CD4-positive, CD25-positive, alpha-beta regulatory T cell (primary cell): ENCODE data around the gene SMIM14. TPM values are rescaled to one million over a fixed set of nuclear protein-coding genes. Genes with fewer than 3 reads are reported as not detected.

Experiments used
- ATAC-seq, 2 donors: fragments of 150-1000 bp; cut with Tn5 transposase; one replicate each; pipeline ENCODE4 v1.10.0; 2021; ENCODE audit warnings: low read depth in 2 of 2, moderate number of reproducible peaks in 2 of 2, moderate library complexity in 1 of 2
- DNase-seq, 3 donors: peaks; one replicate each; pipeline versions ENCODE4 v3.0.0 to v3.0.0-alpha.2; 2012 to 2022; ENCODE audit warnings: mixed read lengths in 1 of 3
- H3K27ac ChIP-seq: one replicate; pipeline ENCODE4 v1.7.0; 2013; ENCODE audit warnings: mild to moderate bottlenecking, low read length; ENCODE audit not compliant: insufficient read depth, poor library complexity, severe bottlenecking
- H3K27me3 ChIP-seq: one replicate; pipeline ENCODE4 v1.7.0; 2013; ENCODE audit warnings: low read length; ENCODE audit not compliant: control insufficient read depth, insufficient read depth
- H3K36me3 ChIP-seq: one replicate; pipeline ENCODE4 v1.7.0; 2013; ENCODE audit warnings: mild to moderate bottlenecking, low read length, moderate library complexity; ENCODE audit not compliant: control insufficient read depth, insufficient read depth
- H3K4me1 ChIP-seq: 2 replicates; pipeline ENCODE4 v1.7.0; 2013; ENCODE audit warnings: mild to moderate bottlenecking, low read length; ENCODE audit not compliant: insufficient read depth, control insufficient read depth, poor library complexity, severe bottlenecking
- H3K4me3 ChIP-seq: one replicate; pipeline ENCODE4 v1.7.0; 2013; ENCODE audit warnings: low read depth, mild to moderate bottlenecking, low read length, moderate library complexity
- H3K9me3 ChIP-seq, 2 experiments: 1 replicate in 1 of 2; 2 replicates in 1 of 2; pipeline ENCODE4 v1.7.0; 2013; ENCODE audit warnings: low read length in 2 of 2, mild to moderate bottlenecking in 1 of 2, moderate library complexity in 1 of 2; ENCODE audit not compliant: control insufficient read depth in 2 of 2
- H3K27ac Mint-ChIP-seq, 3 donors: one replicate each; pipeline ENCODE4 v1.8.0; 2020 to 2022; ENCODE audit warnings: mild to moderate bottlenecking in 3 of 3, mixed read lengths in 3 of 3, moderate library complexity in 2 of 3
- H3K27me3 Mint-ChIP-seq: one replicate; pipeline ENCODE4 v1.8.0; 2022; ENCODE audit warnings: mild to moderate bottlenecking, mixed read lengths
- H3K36me3 Mint-ChIP-seq: one replicate; pipeline ENCODE4 v1.8.0; 2020; ENCODE audit warnings: mixed read lengths
- H3K4me1 Mint-ChIP-seq, 4 donors: one replicate each; pipeline ENCODE4 v1.8.0; 2020 to 2022; ENCODE audit warnings: mixed read lengths in 4 of 4, mild to moderate bottlenecking in 1 of 4
- H3K4me3 Mint-ChIP-seq, 4 donors: one replicate each; pipeline ENCODE4 v1.8.0; 2020 to 2022; ENCODE audit warnings: mild to moderate bottlenecking in 4 of 4, mixed read lengths in 4 of 4, moderate library complexity in 3 of 4
- H3K9me3 Mint-ChIP-seq, 7 donors: one replicate each; pipeline ENCODE4 v1.8.0; 2020 to 2022; ENCODE audit warnings: mixed read lengths in 7 of 7, mild to moderate bottlenecking in 3 of 7, moderate library complexity in 2 of 7
- polyA plus RNA-seq, 4 donors: library from polyadenylated mRNA; unstranded; fragments of 300-500 nt; fragmentation: Illumina TruSeq; gene quantifications; one replicate each; pipeline ENCODE4 v1.2.3, GENCODE V29; 2021
- total RNA-seq: library from RNA; stranded (reverse); gene quantifications from one replicate; pipeline ENCODE4 v1.2.3, GENCODE V29; 2022

SMIM14 gene
- total and polyA plus RNA-seq, 5 donors from 2014 or later = 5.2 to 28.6 (median 21.8) TPM

DNA sequence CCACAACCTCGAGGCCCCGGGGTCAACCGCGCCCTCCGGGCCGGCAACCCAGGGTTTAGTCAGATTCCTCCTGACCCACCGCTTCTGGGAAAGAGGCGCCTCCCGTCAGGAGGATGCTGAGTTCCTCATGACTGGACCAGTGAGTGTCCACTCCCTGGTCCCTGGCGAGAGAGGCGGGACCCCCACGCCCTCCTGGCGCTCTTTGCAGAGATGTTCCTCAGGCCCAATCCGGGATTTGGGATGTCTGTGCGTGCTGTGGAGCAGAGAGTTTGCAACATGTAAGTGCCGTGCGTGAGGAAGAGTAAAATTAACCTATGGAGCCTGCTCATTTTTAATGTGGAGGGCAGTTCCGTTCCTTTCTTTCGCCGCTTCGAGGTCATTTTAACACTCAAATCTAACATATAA lies 110.6 kb downstream of the SMIM14 start:
- Histone ChIP-seq H3K9me3 (peaks cover 0 to 6% of the 10 kb centered on the region in 2 experiments), H3K27me3 (no peaks in the 10 kb centered on the region), H3K36me3 (no peaks in the 10 kb centered on the region), H3K27ac (peak overlapping the region; percentile 66), H3K4me1 (peaks cover 21% of the 10 kb centered on the region), H3K4me3 (peak overlapping the region; percentile 37)
- Mint-ChIP-seq H3K36me3 (peaks cover 8% of the 10 kb centered on the region), H3K27ac (peak overlapping the region; percentile 82 to 97 (median 89)), H3K4me3 (peak overlapping the region; percentile 97 to 99 (median 98)), H3K4me1 (peaks cover 9 to 27% (median 20%) of the 10 kb centered on the region in 4 donors), H3K9me3 (peaks cover 0 to 22% (median 8%) of the 10 kb centered on the region in 7 donors), H3K27me3 (no peaks in the 10 kb centered on the region)
- no peak for ATAC-seq
- no peak for DNase-seq

DNA sequence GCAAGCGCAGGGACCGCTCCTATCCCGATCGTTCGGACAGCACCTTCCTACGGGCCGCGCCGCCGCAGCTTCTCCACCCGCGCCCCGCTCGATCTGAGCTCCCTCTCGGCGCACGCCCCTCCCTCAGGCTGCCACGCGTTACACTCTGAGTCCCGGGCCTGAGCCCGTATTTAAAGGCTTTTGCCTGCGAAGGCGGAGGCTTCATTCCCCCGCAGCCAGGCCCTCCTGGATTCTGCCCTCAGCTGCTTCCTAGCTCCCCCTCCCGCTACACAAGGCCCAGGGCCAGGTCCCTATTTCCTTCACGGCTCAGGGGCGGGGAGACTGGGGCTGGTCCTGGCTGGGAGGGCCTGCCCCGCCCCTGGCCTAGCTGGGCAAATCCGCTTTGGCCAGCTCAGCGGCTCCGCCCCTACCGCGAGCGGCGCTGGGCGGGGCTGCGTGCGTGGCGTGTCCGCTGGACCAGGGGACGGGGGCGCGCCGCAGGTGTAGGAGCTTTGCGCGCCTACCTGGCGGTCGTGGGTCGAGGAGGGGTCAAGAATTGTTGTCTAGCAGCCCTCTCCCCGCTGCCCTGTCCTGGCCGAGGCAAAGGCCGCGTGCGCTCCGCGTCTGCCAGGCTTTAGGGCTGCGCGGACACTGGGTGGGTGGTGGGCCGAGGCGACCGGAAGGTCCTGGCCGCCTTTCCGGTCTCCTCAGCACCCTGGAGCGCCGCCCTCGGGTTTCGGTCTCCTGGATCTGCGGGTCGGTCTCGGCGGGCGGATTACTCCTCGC lies 111.2 kb downstream of the SMIM14 start, which contains the start of gene UGDH:
Gene UGDH, minus strand, starts transcription at position 144 of the 765 bp plus-strand sequence. CDS start 5,927 bp downstream, outside the sequence.
- Histone ChIP-seq H3K4me3 (peak within 1 kb of the TSS; percentile 83), H3K27me3 (no peaks in the 10 kb centered on the region), H3K4me1 (peaks cover 21% of the 10 kb centered on the region), H3K9me3 (peaks cover 0 to 6% of the 10 kb centered on the region in 2 experiments), H3K27ac (peak within 1 kb of the TSS; percentile 66), H3K36me3 (no peaks in the 10 kb centered on the region)
- peaks cover 9 to 27% (median 20%) of the 10 kb centered on the region in 4 donors for H3K4me1 Mint-ChIP-seq
- peak within 1 kb of the TSS; percentile 97 to 99 (median 98) for H3K4me3 Mint-ChIP-seq
- peaks cover 3% of the 10 kb centered on the region for H3K36me3 Mint-ChIP-seq
- H3K27ac Mint-ChIP-seq = peak within 1 kb of the TSS; percentile 93 to 97 (median 96)
- DNase-seq (peak; percentile 89 to 95 (median 90)), ATAC-seq (peak; percentile 99)
- H3K27me3 Mint-ChIP-seq = no peaks in the 10 kb centered on the region
- H3K9me3 Mint-ChIP-seq = peaks cover 0 to 17% (median 8%) of the 10 kb centered on the region in 7 donors

DNA sequence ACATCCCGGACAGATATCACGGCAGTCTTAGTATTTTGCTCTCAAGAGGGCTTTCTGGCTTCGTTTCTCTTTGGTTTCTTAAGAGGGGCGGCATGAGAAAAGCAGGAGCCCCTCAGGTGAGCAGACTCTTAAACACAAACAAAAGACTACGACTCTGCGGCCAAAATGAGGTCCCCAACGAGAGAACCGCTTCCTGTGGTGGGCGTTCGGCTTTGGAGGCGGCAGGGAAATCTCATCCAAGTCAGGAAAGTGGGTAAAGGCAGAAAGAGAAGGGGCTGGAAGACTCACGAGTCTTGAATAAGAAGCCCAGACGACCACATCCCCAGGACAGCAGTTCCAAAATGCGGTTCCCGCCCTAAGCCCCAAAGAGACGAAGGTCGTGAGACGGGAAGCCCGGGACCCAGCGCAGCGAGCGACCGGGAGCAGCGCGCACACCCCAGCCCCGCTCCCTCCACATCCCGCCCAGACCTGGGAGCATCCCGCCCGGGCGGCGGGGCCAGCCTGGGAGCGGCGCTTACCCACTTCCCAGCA lies 111.8 kb downstream of the SMIM14 start:
- peak overlapping the region; percentile 95 to 99 (median 98) for H3K4me3 Mint-ChIP-seq
- ATAC-seq (peak; percentile 1 to 2), DNase-seq (no peak)
- no peaks in the 10 kb centered on the region for H3K27me3 Mint-ChIP-seq
- H3K4me1 Mint-ChIP-seq = peaks cover 9 to 27% (median 21%) of the 10 kb centered on the region in 4 donors
- peaks cover 0 to 14% (median 8%) of the 10 kb centered on the region in 7 donors for H3K9me3 Mint-ChIP-seq
- Histone ChIP-seq H3K4me1 (peaks cover 21% of the 10 kb centered on the region), H3K27me3 (no peaks in the 10 kb centered on the region), H3K4me3 (peak overlapping the region; percentile 83), H3K27ac (peak overlapping the region; percentile 66), H3K36me3 (no peaks in the 10 kb centered on the region), H3K9me3 (no peaks in the 10 kb centered on the region)
- H3K27ac Mint-ChIP-seq = peak overlapping the region in 2 of 3 donors; percentile 88 to 96
- no peaks in the 10 kb centered on the region for H3K36me3 Mint-ChIP-seq

DNA sequence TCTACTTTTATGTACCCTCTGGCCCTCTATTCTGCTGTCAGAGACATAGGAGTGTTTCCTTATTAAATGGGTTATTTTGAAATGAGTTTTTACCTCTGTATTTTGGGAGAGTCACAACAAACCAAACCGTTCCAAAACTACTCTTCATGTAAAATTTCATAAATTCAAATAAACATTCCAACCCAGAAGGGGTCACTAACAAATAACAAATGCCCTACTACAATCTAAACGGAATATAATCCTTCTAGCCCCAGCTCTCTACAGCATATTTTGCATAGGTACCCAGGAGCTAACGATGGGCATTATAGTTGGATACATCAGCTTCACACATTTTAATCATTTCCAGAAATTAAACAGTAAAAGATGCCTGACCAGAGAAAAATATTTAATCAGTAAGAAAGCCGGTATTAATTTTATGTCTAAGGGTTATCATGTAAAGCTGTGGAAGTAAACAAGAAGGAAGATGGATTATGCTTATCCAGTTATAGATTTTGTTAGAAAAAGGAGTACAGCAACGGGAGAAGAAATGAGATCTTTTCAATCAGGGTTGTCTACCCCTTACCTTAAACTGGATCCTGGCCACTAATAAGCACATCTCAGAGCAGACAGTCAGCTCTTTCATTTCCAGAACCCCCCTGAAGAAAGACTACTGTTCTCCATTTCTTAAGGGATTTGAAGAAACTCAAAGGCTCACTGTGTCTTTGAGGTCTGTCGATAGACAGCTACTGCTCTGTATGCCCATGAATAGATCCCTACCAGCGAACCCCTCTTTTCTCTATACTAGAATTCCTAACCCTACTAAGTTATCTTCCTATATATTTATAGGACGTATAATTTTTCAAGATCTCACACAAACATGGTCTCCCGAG lies 112.6 kb downstream of the SMIM14 start:
- Mint-ChIP-seq H3K27me3 (no peaks in the 10 kb centered on the region), H3K4me3 (peak overlapping the region; percentile 95 to 98 (median 96)), H3K4me1 (peaks cover 11 to 27% (median 22%) of the 10 kb centered on the region in 4 donors), H3K27ac (peak overlapping the region in 2 of 3 donors; percentile 88 to 96), H3K9me3 (peaks cover 0 to 8% (median 4%) of the 10 kb centered on the region in 7 donors), H3K36me3 (no peaks in the 10 kb centered on the region)
- Histone ChIP-seq H3K4me1 (peaks cover 21% of the 10 kb centered on the region), H3K9me3 (no peaks in the 10 kb centered on the region), H3K36me3 (no peaks in the 10 kb centered on the region), H3K4me3 (peak overlapping the region; percentile 83), H3K27me3 (no peaks in the 10 kb centered on the region), H3K27ac (peak overlapping the region; percentile 21)
- ATAC-seq (no peak), DNase-seq (no peak)

DNA sequence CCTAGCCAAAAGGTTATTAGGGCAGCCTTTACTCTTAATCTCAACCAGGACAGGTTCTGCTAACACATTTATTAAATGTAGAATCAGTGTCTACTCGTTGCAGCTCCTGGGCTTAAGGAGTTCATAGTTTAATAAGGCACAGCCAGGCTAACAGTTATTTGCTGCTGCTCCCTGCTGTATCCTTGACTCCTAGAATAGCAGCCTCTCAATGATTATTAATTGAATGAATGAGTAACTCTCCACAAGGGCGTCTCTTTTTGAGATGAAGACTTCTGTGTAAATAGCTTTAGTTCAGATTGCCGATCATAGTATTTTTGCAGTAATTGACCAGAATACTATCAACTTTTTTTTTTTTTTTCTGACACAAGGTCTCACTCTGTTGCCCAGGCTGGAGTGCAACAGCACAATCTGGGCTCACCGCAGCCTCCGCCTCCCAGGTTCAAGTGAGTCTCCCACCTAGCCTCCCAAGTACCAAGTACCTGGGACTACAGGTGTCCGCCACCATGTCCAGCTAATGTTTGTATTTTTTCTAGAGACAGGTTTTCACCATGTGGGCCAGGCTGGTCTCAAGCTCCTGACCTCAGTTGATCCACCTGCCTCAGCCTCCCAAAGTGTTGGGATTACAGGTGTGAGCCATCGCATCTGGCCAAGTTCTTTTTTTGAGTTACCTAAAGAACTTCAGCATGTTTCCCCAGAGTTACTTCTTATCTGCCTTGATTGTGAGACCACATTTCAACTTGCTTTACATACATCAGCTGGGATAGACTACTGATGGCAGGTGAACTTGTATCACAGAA lies 114.3 kb downstream of the SMIM14 start:
- DNase-seq = no peak
- no peaks in the 10 kb centered on the region for H3K9me3 ChIP-seq
- H3K4me1 ChIP-seq = peaks cover 21% of the 10 kb centered on the region
- no peaks in the 10 kb centered on the region for H3K27me3 Mint-ChIP-seq
- no peaks in the 10 kb centered on the region for H3K36me3 ChIP-seq
- peak overlapping the region in 2 of 4 donors; percentile 25 to 49 for H3K4me3 Mint-ChIP-seq
- H3K27me3 ChIP-seq = no peaks in the 10 kb centered on the region
- peaks cover 11 to 25% (median 22%) of the 10 kb centered on the region in 4 donors for H3K4me1 Mint-ChIP-seq
- H3K36me3 Mint-ChIP-seq = no peaks in the 10 kb centered on the region
- no peak overlapping the region for H3K27ac ChIP-seq
- no peak overlapping the region for H3K27ac Mint-ChIP-seq
- no peak overlapping the region for H3K4me3 ChIP-seq
- H3K9me3 Mint-ChIP-seq = peaks cover 0 to 2% (median 0%) of the 10 kb centered on the region in 7 donors
- no peak for ATAC-seq

DNA sequence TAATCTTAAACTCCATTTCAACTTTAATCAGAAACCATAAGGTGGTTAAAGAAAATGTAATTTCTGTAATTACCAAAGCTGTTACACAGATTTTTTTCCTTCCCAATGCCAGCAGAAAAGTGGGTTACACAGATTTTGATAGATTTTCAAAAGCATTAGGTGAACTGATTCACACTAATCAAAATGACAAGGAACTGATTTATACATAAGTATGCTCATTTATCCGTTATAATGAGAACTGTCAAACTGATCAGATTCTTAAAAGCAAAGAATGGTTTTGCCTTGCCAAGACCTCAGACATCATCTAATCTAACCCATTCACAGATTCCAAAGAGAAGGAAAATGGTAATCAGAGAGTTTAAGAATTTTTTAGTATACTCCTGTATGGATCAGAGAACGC lies 116.6 kb downstream of the SMIM14 start:
- Histone ChIP-seq H3K4me1 (peaks cover 12% of the 10 kb centered on the region), H3K27me3 (no peaks in the 10 kb centered on the region), H3K9me3 (no peaks in the 10 kb centered on the region), H3K4me3 (no peak overlapping the region), H3K36me3 (peaks cover 3% of the 10 kb centered on the region), H3K27ac (no peak overlapping the region)
- no peaks in the 10 kb centered on the region for H3K36me3 Mint-ChIP-seq
- no peaks in the 10 kb centered on the region for H3K27me3 Mint-ChIP-seq
- peak overlapping the region in 1 of 4 donors; percentile 19 for H3K4me3 Mint-ChIP-seq
- no peaks in the 10 kb centered on the region for H3K9me3 Mint-ChIP-seq
- DNase-seq (no peak), ATAC-seq (no peak)
- peaks cover 8 to 20% (median 12%) of the 10 kb centered on the region in 4 donors for H3K4me1 Mint-ChIP-seq
- no peak overlapping the region for H3K27ac Mint-ChIP-seq
